ENCODE data around the gene LTBP2. TPM values are rescaled to one million over a fixed set of nuclear protein-coding genes. Genes with fewer than 3 reads are reported as not detected.

Gene LTBP2
- total RNA-seq, 1 experiment from 2014 or later, result 17.4 TPM

GRCh38 chr14:74531467-74531866 is 80.6 kb downstream of the LTBP2 start:
- no peaks in the 10 kb centered on the region for H3K9me3 ChIP-seq (ENCODE audit: low read length)
- no peak overlapping the region for H3K4me3 ChIP-seq (ENCODE audit: low read length)
- no peaks in the 10 kb centered on the region for H3K36me3 ChIP-seq (ENCODE audit: low read depth, low read length)
- CTCF ChIA-PET, result interaction anchor here (1.1 kb wide), 1 partner anchor 273 kb away, joined by 5 read pairs; no protein-coding TSS in a partner anchor
- no peaks in the 10 kb centered on the region for H4K20me1 ChIP-seq (ENCODE audit: low read length)
- no peak overlapping the region for H3K27ac ChIP-seq (ENCODE audit: low read length)
- DNase-seq (peak; percentile 56), ATAC-seq (peak; percentile 82)
- H2AFZ ChIP-seq (ENCODE audit: low read length), result peak overlapping the region; percentile 35
- H3K4me1 ChIP-seq (ENCODE audit: insufficient read depth, low read length), result peaks cover 8% of the 10 kb centered on the region
- BruUV-seq (replicated peaks), result no TSS peak
- peak; percentile 51 for TF ChIP-seq CTCF (conservative IDR thresholded peaks at IDR 0.05; ENCODE audit: low read depth, low read length)
- TF ChIP-seq EZH2 (IDR thresholded peaks at IDR 0.05; ENCODE audit: low read length, unreplicated experiment), result no peak
- TF ChIP-seq EZH2phosphoT487 (IDR thresholded peaks at IDR 0.05; ENCODE audit: borderline replicate concordance, low read length), result no peak
- no peaks in the 10 kb centered on the region for H3K27me3 ChIP-seq (ENCODE audit: low read length)
- POLR2A ChIA-PET (ENCODE audit: unreplicated experiment), result no interaction called here
- no peak overlapping the region for H3K4me2 ChIP-seq (ENCODE audit: low read length)
- intact Hi-C loops (cut with micrococcal nuclease), result no loop called here
- no peaks in the 10 kb centered on the region for H3K79me2 ChIP-seq (ENCODE audit: low read length)
- H3K9ac ChIP-seq (ENCODE audit: low read length), result 0 out of 2 replicates have a peak overlapping the region, but pooled peaks have one; percentile 27
- H3F3A ChIP-seq (ENCODE audit: low read length, unreplicated experiment), result no peaks in the 10 kb centered on the region
- no peaks in the 10 kb centered on the region for H3K9me2 ChIP-seq (replicated peaks; ENCODE audit: low read length)

GRCh38 chr14:74531006-74531405 is 81.0 kb downstream of the LTBP2 start:
- Histone ChIP-seq H3K27me3 (ENCODE audit: low read length) (no peaks in the 10 kb centered on the region), H4K20me1 (ENCODE audit: low read length) (no peaks in the 10 kb centered on the region), H3K4me3 (ENCODE audit: low read length) (no peak overlapping the region), H3K27ac (ENCODE audit: low read length) (no peak overlapping the region), H3K4me1 (ENCODE audit: insufficient read depth, low read length) (peaks cover 8% of the 10 kb centered on the region), H3K9me2 (replicated peaks; ENCODE audit: low read length) (no peaks in the 10 kb centered on the region), H3F3A (ENCODE audit: low read length, unreplicated experiment) (no peaks in the 10 kb centered on the region), H3K4me2 (ENCODE audit: low read length) (no peak overlapping the region), H3K9ac (ENCODE audit: low read length) (no peak overlapping the region), H3K79me2 (ENCODE audit: low read length) (no peaks in the 10 kb centered on the region), H3K36me3 (ENCODE audit: low read depth, low read length) (no peaks in the 10 kb centered on the region), H2AFZ (ENCODE audit: low read length) (0 out of 2 replicates have a peak overlapping the region, but pooled peaks have one; percentile 35), H3K9me3 (ENCODE audit: low read length) (no peaks in the 10 kb centered on the region)
- BruUV-seq (replicated peaks), result no TSS peak
- intact Hi-C loops (cut with micrococcal nuclease), result no loop called here
- ChIA-PET POLR2A (ENCODE audit: unreplicated experiment) (no interaction called here), CTCF (interaction anchor here (0.5 to 1.1 kb wide), 2 partner anchors 144 to 273 kb away, joined by 3 to 5 read pairs; no protein-coding TSS in a partner anchor)
- ATAC-seq (no peak), DNase-seq (no peak)
- TF ChIP-seq EZH2 (IDR thresholded peaks at IDR 0.05; ENCODE audit: low read length, unreplicated experiment), result no peak

GRCh38 chr14:74528886-74529285 is 83.2 kb downstream of the LTBP2 start:
- TF ChIP-seq EZH2 (IDR thresholded peaks at IDR 0.05; ENCODE audit: low read length, unreplicated experiment) (no peak), CTCF (conservative IDR thresholded peaks at IDR 0.05; ENCODE audit: low read depth, low read length) (no peak), EZH2phosphoT487 (IDR thresholded peaks at IDR 0.05; ENCODE audit: borderline replicate concordance, low read length) (no peak)

More at GRCh38 chr14:74528886-74529285, 83.2 kb downstream of the LTBP2 start:
- POLR2A ChIA-PET (ENCODE audit: unreplicated experiment), result no interaction called here
- intact Hi-C loops (cut with micrococcal nuclease), result no loop called here
- no peak for DNase-seq
- CTCF ChIA-PET, result no interaction called here
- Histone ChIP-seq H3F3A (ENCODE audit: low read length, unreplicated experiment) (no peaks in the 10 kb centered on the region), H3K27me3 (ENCODE audit: low read length) (no peaks in the 10 kb centered on the region), H3K27ac (ENCODE audit: low read length) (no peak overlapping the region), H2AFZ (ENCODE audit: low read length) (no peak overlapping the region), H3K4me1 (ENCODE audit: insufficient read depth, low read length) (peaks cover 8% of the 10 kb centered on the region), H3K79me2 (ENCODE audit: low read length) (no peaks in the 10 kb centered on the region), H3K9ac (ENCODE audit: low read length) (no peak overlapping the region), H3K36me3 (ENCODE audit: low read depth, low read length) (no peaks in the 10 kb centered on the region), H3K9me3 (ENCODE audit: low read length) (no peaks in the 10 kb centered on the region), H3K4me2 (ENCODE audit: low read length) (no peak overlapping the region), H3K9me2 (replicated peaks; ENCODE audit: low read length) (no peaks in the 10 kb centered on the region), H4K20me1 (ENCODE audit: low read length) (no peaks in the 10 kb centered on the region), H3K4me3 (ENCODE audit: low read length) (no peak overlapping the region)
- BruUV-seq (replicated peaks), result no TSS peak
- no peak for ATAC-seq
